DOHH2 (cell line): ENCODE data around the gene IFNAR2.

Source experiments
- CTCF ChIP-seq: fragments of 200-600 bp; sonication (generic); IDR thresholded peaks from one replicate; pipeline ENCODE4 v1.5.1; 2014; ENCODE audit warnings: antibody characterized with exemption, mild to moderate bottlenecking, low read depth, low read length; ENCODE audit not compliant: poor library complexity, severe bottlenecking
- EZH2phosphoT487 ChIP-seq: fragments of 200-600 bp; sonication (generic); IDR thresholded peaks from 2 replicates; pipeline ENCODE4 v1.6.1; 2017; ENCODE audit warnings: borderline replicate concordance, mild to moderate bottlenecking, antibody characterized with exemption, low read length, moderate library complexity, mixed read lengths

GRCh38 chr21:33266789-33267135 lies 37.0 kb downstream of the IFNAR2 start:
- TF ChIP-seq CTCF (no peak), EZH2phosphoT487 (no peak)
